Stimulated activated naive CD8-positive, alpha-beta T cell treated with anti-CD3 and anti-CD28 coated beads, Interleukin-15, amount 100 ng/mL, for 72 hours (primary cell): Measurements from ENCODE around the gene SH3BP4.
A peak's percentile ranks its signal among the peaks of the same experiment; 100 is the strongest.
"Not testable (repeated sequence)": the region's sequence is repeated elsewhere in the genome, so short reads cannot be mapped to it uniquely, and the experiment has no call there.

ENCODE experiments used
- ATAC-seq: fragments of 150-1000 bp; cut with Tn5 transposase; 2 replicates; pipeline ENCODE4 v1.10.0; 2021; ENCODE audit warnings: mild to moderate bottlenecking, moderate library complexity
- DNase-seq, 2 donors: peaks; one replicate each; pipeline ENCODE4 v3.0.0; 2021 to 2022
- H3K27ac Mint-ChIP-seq, 2 donors: one replicate each; pipeline ENCODE4 v1.8.0; 2022; ENCODE audit warnings: mild to moderate bottlenecking in 2 of 2, mixed read lengths in 2 of 2, moderate library complexity in 2 of 2
- H3K27me3 Mint-ChIP-seq: one replicate; pipeline ENCODE4 v1.8.0; 2022; ENCODE audit warnings: mixed read lengths
- H3K4me1 Mint-ChIP-seq: one replicate; pipeline ENCODE4 v1.8.0; 2022; ENCODE audit warnings: mild to moderate bottlenecking, mixed read lengths
- H3K4me3 Mint-ChIP-seq, 2 donors: one replicate each; pipeline ENCODE4 v1.8.0; 2022; ENCODE audit warnings: mild to moderate bottlenecking in 2 of 2, mixed read lengths in 2 of 2, moderate library complexity in 1 of 2
- H3K9me3 Mint-ChIP-seq, 2 donors: one replicate each; pipeline ENCODE4 v1.8.0; 2022; ENCODE audit warnings: mixed read lengths in 2 of 2

SH3BP4 gene

GRCh38 chr2:235050980-235051351, 99.1 kb downstream of the SH3BP4 start:
- no peak overlapping the region for H3K4me3 Mint-ChIP-seq
- H3K27me3 Mint-ChIP-seq: peaks cover 23% of the 10 kb centered on the region
- peak; percentile 64 for ATAC-seq

GRCh38 chr2:235051436-235052260, 99.8 kb downstream of the SH3BP4 start:
- no peak overlapping the region for H3K27ac Mint-ChIP-seq
- ATAC-seq (peak; percentile 17), DNase-seq (no peak)

More at GRCh38 chr2:235050980-235051351, 99.1 kb downstream of the SH3BP4 start:
- DNase-seq: no peak
- no peak overlapping the region for H3K27ac Mint-ChIP-seq
- peaks cover 3% of the 10 kb centered on the region for H3K4me1 Mint-ChIP-seq
- H3K9me3 Mint-ChIP-seq: no peaks in the 10 kb centered on the region

DNA sequence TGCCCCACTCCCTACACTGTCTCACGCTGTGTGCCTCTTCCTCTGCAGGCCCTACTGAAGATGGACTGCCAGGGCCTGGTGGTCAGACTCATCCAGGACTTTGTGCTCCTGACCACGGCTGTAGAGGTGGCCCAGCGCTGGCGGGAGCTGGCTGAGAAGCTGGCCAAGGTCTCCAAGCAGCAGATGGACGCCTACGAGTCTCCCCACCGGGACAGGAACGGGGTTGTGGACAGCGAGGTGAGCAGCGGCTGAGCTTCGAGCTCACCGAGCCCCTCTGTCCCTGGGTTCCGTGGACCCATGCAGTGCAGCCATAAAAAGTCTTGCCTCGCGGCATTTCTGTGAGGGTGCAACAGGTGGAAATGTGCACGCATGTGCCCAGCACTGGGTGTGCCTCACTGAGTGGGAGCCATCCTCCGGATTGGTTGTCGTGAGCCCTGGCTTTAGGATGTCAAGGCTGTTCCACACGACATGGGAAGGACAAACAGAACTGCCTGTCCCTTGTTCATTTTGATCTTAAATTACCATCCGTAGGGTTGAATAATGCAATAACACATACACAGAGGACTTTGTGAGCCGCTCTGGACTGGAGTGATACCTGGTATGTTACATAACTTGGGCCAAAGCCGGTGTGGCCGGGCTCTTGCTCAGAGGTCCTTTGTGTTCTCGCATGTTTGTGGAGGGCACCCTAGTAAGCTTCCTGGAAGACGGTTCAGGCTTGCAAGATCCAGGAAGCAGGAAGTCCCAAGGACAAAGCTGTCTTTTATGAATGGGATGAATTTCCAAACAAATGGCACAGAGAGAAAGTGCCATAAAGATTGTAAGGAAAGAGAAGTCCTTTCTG, 100.9 kb downstream of the SH3BP4 start:
- no peaks in the 10 kb centered on the region for H3K4me1 Mint-ChIP-seq
- no peak overlapping the region for H3K4me3 Mint-ChIP-seq
- DNase-seq: no peak
- no peaks in the 10 kb centered on the region for H3K9me3 Mint-ChIP-seq
- peaks cover 11% of the 10 kb centered on the region for H3K27me3 Mint-ChIP-seq
- ATAC-seq: no peak
- H3K27ac Mint-ChIP-seq: no peak overlapping the region

More at GRCh38 chr2:235051436-235052260, 99.8 kb downstream of the SH3BP4 start:
- Mint-ChIP-seq H3K9me3 (no peaks in the 10 kb centered on the region), H3K27me3 (peaks cover 16% of the 10 kb centered on the region), H3K4me3 (no peak overlapping the region), H3K4me1 (no peaks in the 10 kb centered on the region)

DNA sequence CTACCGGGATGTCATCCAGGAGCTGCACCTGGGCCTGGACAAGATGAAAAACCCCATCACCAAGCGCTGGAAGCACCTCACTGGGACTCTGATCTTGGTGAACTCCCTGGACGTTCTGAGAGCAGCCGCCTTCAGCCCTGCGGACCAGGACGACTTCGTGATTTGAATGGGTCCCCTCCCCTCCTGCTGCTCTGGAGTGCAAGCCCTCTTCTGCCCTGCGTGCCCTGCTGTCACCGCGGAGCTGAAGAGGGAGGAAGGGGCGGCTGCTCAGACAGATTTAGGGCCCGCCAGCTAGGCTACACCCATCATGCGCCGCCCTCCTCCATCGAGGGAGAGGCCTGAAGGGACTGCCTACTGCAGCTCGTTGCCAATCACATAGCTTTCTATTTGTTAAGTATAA, 101.8 kb downstream of the SH3BP4 start:
- ATAC-seq (no peak), DNase-seq (no peak)
- peaks cover 11% of the 10 kb centered on the region for H3K27me3 Mint-ChIP-seq
- no peaks in the 10 kb centered on the region for H3K9me3 Mint-ChIP-seq
- no peak overlapping the region for H3K4me3 Mint-ChIP-seq
- peak overlapping the region in 1 of 2 donors; percentile 66 for H3K27ac Mint-ChIP-seq
- no peaks in the 10 kb centered on the region for H3K4me1 Mint-ChIP-seq

- Mint-ChIP-seq H3K4me3 (no peak overlapping the region), H3K9me3 (no peaks in the 10 kb centered on the region), H3K27ac (no peak overlapping the region), H3K27me3 (peaks cover 11% of the 10 kb centered on the region), H3K4me1 (no peaks in the 10 kb centered on the region)
- no peak for DNase-seq
- ATAC-seq: no peak
These were observed 102.7 kb downstream of the SH3BP4 start for GRCh38 chr2:235054475-235054874.

DNA sequence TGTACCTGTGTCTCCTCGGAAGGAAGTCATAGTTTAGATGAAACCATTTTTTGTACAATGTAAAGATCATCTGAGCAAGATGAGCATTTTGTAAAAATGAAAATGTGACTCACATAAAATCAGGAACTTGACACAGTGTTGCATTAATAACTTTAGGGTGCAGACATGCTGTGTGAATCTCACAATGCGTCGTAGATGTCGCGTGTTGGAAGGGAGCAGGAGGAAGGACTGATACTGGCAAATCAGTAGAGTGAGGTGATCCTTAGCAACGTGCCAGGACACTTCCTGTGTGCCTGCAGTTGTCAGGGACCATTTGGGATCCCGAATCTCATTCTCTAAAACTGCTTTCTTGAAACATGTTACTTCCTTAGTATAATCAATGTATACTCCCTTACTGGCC, 103.1 kb downstream of the SH3BP4 start:
- Mint-ChIP-seq H3K4me1 (no peaks in the 10 kb centered on the region), H3K9me3 (no peaks in the 10 kb centered on the region), H3K27ac (no peak overlapping the region), H3K4me3 (no peak overlapping the region), H3K27me3 (peaks cover 11% of the 10 kb centered on the region)
- ATAC-seq (no peak), DNase-seq (no peak)

DNA sequence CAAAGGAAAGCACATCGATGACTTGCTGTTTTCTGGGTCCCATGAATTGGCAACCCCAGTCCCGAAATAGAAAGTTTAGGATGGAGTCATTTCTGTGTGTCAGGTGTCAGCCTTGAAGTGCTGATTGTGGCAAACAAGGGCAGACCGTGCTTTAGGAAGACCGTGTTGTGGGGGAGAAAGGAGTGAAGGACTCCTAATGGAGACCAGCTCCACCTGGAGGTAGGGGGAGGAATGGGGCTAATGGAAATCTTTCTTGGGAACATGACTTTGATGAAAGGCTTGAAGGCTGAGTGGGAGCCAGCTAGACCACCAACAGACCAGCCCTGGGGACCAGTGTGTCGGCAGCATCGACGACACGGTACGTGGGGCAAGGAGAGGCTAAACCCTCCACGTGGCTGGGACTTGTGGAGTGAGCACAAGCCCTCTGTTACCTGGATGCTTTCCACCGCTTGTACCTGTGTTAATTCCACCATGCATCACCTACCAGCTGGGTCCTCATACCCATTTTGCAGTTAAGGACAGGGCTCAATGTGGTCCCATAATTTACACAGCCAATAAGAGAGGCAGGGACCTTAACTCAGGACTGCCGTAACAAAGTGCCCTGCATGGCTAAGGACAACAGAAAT, 104.2 kb downstream of the SH3BP4 start:
- H3K4me1 Mint-ChIP-seq: no peaks in the 10 kb centered on the region
- no peaks in the 10 kb centered on the region for H3K9me3 Mint-ChIP-seq
- H3K27me3 Mint-ChIP-seq: peaks cover 11% of the 10 kb centered on the region
- DNase-seq (no peak), ATAC-seq (no peak)
- H3K4me3 Mint-ChIP-seq: no peak overlapping the region
- no peak overlapping the region for H3K27ac Mint-ChIP-seq

DNA sequence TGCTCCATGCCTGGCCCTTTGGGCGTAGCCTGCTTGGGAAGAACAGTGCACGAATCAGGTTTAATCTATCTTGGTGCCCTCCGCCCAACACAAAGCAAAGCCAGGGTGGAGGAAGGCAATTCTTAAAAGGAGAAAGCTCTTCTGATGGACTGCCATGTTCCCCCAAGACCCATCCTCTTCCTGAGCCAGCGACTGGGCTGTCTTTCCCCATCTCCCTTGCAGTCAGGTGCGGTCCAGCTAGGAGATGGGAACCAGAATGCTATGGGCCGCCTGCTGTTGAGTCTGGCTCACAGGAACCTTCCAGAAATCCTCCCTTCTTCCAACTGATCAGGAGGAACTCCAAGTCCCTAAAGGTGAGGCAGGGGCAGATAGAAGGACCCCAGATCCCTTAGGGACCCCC, 105.0 kb downstream of the SH3BP4 start:
- Mint-ChIP-seq H3K9me3 (no peaks in the 10 kb centered on the region), H3K4me3 (no peak overlapping the region), H3K4me1 (no peaks in the 10 kb centered on the region), H3K27me3 (peaks cover 10% of the 10 kb centered on the region), H3K27ac (no peak overlapping the region)
- DNase-seq (no peak), ATAC-seq (no peak)

DNA sequence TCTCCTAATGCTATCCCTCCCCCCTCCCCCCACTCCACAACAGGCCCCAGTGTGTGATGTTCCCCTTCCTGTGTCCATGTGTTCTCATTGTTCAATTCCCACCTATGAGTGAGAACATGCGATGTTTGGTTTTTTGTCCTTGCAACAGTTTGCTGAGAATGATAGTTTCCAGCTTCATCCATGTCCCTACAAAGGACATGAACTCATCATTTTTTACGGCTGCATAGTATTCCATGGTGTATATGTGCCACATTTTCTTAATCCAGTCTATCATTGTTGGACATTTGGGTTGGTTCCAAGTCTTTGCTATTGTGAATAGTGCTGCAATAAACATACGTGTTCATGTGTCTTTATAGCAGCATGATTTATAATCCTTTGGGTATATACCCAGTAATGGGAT, 105.8 kb downstream of the SH3BP4 start:
- not testable (repeated sequence) for H3K9me3 Mint-ChIP-seq, H3K27me3 Mint-ChIP-seq, H3K4me1 Mint-ChIP-seq, ATAC-seq, H3K4me3 Mint-ChIP-seq, H3K27ac Mint-ChIP-seq, DNase-seq

DNA sequence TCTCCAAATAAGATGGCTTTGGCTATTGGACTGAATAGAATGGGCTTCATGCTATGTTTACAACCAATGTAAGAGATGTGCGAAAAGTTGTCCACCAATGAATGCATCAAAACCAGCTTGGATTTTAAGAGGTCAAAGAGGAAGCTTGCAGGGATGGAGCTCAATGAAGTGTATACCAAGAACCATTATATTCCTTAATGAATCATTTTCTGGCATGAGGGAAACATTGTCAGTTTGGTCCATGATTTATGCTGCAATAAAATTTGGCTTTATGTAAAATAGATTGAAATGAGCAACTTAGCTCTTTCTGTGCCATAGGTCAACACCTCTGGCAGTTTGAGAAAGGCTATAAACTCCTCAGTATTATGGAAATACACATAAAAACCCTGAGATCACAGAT, 107.3 kb downstream of the SH3BP4 start:
- no peak for ATAC-seq
- peaks cover 7% of the 10 kb centered on the region for H3K27me3 Mint-ChIP-seq
- no peak overlapping the region for H3K4me3 Mint-ChIP-seq
- H3K27ac Mint-ChIP-seq: no peak overlapping the region
- H3K4me1 Mint-ChIP-seq: no peaks in the 10 kb centered on the region
- no peak for DNase-seq
- no peaks in the 10 kb centered on the region for H3K9me3 Mint-ChIP-seq

- Mint-ChIP-seq H3K4me3 (no peak overlapping the region), H3K27ac (no peak overlapping the region), H3K9me3 (no peaks in the 10 kb centered on the region), H3K4me1 (no peaks in the 10 kb centered on the region), H3K27me3 (peaks cover 7% of the 10 kb centered on the region)
- no peak for ATAC-seq
- DNase-seq: no peak
These were observed 109.8 kb downstream of the SH3BP4 start for GRCh38 chr2:235061656-235062055.

- ATAC-seq (no peak), DNase-seq (no peak)
- Mint-ChIP-seq H3K9me3 (no peaks in the 10 kb centered on the region), H3K4me3 (no peak overlapping the region), H3K4me1 (no peaks in the 10 kb centered on the region), H3K27ac (no peak overlapping the region), H3K27me3 (peaks cover 7% of the 10 kb centered on the region)
These were observed 111.7 kb downstream of the SH3BP4 start for GRCh38 chr2:235063471-235063961.

GRCh38 chr2:235064976-235065375, 113.2 kb downstream of the SH3BP4 start:
- Mint-ChIP-seq H3K4me1 (no peaks in the 10 kb centered on the region), H3K27me3 (peaks cover 7% of the 10 kb centered on the region), H3K27ac (no peak overlapping the region), H3K9me3 (no peaks in the 10 kb centered on the region), H3K4me3 (no peak overlapping the region)
- ATAC-seq: no peak
- DNase-seq: no peak

GRCh38 chr2:235066490-235066889, 114.7 kb downstream of the SH3BP4 start:
- no peak for ATAC-seq
- Mint-ChIP-seq H3K9me3 (no peaks in the 10 kb centered on the region), H3K4me3 (no peak overlapping the region), H3K27ac (no peak overlapping the region), H3K27me3 (peaks cover 16% of the 10 kb centered on the region), H3K4me1 (no peaks in the 10 kb centered on the region)
- DNase-seq: no peak

DNA sequence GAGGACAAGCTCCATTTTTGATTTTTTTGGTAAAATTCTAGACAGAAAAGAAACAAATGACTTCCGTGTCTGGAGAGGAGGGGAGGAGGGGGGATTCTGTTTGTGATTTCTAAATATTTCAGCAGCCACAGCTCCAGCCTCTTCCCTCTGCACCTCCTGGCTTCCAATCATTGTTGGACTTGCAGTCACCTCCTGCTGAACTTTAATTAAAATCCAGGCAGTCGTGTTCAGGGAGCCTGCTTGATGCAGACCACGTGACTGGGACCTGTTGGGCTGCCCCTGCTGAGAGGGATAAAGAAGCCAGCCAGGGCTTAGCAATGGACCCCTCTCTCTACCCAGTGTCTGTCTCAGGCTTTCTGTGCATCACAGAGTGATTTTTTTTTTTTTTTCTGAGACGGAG, 115.1 kb downstream of the SH3BP4 start:
- no peak for ATAC-seq
- no peaks in the 10 kb centered on the region for H3K9me3 Mint-ChIP-seq
- H3K4me3 Mint-ChIP-seq: no peak overlapping the region
- no peak overlapping the region for H3K27ac Mint-ChIP-seq
- H3K4me1 Mint-ChIP-seq: no peaks in the 10 kb centered on the region
- DNase-seq: no peak
- peaks cover 12% of the 10 kb centered on the region for H3K27me3 Mint-ChIP-seq

GRCh38 chr2:235068701-235069100, 116.9 kb downstream of the SH3BP4 start:
- Mint-ChIP-seq H3K4me1 (no peaks in the 10 kb centered on the region), H3K27me3 (peaks cover 10% of the 10 kb centered on the region), H3K4me3 (no peak overlapping the region), H3K9me3 (no peaks in the 10 kb centered on the region), H3K27ac (no peak overlapping the region)
- no peak for ATAC-seq
- DNase-seq: no peak
